Hematopoietic multipotent progenitor cell treated with erythropoietin and hydrocortisone succinate and interleukin-3 and kit ligand, for 15 days (in vitro differentiated cells): Measurements from ENCODE around the gene PAX3.

ENCODE experiments used
- DNase-seq: peaks from one replicate; pipeline ENCODE4 v3.0.0-alpha.2; 2015; ENCODE audit warnings: low spot score

PAX3 gene

DNA sequence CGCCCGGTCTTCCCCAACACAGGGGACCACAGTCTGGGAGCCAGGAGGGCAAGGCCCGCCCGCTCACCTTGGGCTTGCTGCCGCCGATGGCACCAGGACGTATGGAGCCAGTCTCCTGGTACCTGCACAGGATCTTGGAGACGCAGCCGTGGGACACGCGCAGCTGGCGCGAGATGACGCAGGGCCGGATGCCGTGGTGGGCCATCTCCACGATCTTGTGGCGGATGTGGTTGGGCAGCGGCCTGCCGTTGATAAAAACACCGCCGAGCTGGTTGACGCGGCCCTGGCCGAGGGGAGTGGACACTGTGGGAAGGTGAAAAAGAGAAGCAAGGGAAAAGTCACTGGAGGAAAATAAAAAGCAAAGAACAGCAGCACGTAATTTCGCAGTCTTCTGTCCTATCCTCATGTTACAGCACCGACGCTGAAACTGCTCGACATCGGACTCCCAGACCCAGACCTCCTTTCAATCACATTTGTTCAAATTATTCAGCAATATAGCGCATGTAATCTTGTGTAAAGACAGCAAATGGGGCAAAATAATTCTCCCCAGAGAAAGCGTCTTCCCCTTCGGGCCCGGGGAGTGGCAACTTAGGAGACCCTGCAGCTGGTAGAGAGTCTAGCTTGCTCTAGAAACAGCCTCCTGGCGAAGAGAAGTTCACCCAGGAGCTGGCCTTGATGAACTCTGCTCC lies 1.7 kb downstream of the PAX3 start:
- no peak for DNase-seq

GRCh38 chr2:222296311-222296741 lies 2.5 kb downstream of the PAX3 start:
- DNase-seq: no peak

DNA sequence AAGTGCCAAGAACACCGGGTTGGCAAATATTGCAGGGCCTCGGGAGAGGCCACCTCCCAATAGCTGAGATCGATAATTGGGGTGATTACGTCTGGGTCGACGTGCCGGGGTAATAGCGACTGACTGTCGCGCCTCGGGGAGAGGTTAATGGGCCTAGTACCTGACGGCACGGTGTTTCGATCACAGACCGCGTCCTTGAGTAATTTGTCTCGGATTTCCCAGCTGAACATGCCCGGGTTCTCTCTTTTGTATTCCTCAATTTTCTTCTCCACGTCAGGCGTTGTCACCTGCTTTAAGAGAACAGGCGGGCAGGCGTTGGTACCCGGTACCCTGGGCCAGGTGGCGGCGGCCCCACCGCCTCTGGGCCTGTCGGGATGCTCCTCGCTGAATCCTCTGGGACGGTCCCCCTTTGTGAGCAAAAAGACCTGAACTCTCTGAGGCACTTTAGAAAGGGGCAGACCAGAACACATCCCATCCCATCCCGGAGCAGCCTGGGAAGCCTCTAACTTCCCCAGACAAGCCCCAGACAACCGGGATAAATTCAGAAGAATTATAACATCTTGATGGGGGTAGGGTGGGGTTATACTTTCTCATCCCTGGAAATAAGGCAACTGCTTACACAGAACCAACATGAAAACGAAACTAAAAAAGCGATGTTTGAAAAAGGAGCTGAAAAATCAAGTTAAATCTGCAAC lies 3.3 kb downstream of the PAX3 start:
- no peak for DNase-seq

GRCh38 chr2:222294996-222295367 lies 3.8 kb downstream of the PAX3 start:
- DNase-seq: no peak

- DNase-seq: no peak
Observed at GRCh38 chr2:222293660-222294630, 4.9 kb downstream of the PAX3 start.

- no peak for DNase-seq
Observed at GRCh38 chr2:222292149-222293134, 6.4 kb downstream of the PAX3 start.

GRCh38 chr2:222291485-222291841 lies 7.3 kb downstream of the PAX3 start:
- no peak for DNase-seq

DNA sequence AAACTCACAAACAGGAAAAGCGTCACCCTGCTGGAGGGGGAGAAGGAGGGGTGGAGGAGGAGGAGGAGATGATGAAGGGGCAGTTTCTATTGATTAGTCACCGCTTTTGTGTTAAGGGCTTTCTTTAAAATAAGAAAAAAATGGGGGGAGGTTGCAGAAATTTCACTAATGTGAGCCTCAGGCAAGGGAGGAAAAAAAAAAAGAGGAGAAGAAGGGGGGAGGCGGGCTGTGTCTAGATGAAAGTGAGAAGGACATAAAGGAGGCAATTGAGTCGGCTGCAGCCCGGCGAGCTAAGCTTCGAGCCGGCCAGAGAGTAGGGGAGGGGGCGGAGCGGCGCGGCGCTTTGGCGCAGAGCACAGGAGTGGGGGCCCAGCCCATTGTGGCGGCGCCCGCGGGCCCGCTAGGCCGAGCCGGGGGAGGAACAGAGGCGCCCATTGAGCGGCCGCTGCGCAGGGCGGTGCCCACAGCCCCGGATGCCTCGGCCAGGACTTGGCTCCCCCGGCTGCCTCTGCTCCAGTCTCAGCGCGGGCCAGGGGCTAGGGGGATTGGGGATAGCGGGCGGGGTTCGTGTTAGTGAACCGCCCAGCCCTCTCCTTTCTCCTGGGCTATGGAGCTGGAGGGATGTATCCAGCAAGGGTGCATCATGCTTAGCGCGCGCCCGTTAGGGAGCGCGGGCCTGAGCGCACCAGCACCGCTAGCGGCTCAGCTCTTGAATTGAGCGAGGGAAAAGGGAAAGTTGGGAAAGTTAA lies 7.9 kb downstream of the PAX3 start:
- no peak for DNase-seq

- no peak for DNase-seq
Observed at GRCh38 chr2:222290401-222290735, 8.4 kb downstream of the PAX3 start.

- no peak for DNase-seq
Observed at GRCh38 chr2:222289278-222290160, 9.3 kb downstream of the PAX3 start.

GRCh38 chr2:222288590-222289277 lies 10.1 kb downstream of the PAX3 start:
- no peak for DNase-seq

DNA sequence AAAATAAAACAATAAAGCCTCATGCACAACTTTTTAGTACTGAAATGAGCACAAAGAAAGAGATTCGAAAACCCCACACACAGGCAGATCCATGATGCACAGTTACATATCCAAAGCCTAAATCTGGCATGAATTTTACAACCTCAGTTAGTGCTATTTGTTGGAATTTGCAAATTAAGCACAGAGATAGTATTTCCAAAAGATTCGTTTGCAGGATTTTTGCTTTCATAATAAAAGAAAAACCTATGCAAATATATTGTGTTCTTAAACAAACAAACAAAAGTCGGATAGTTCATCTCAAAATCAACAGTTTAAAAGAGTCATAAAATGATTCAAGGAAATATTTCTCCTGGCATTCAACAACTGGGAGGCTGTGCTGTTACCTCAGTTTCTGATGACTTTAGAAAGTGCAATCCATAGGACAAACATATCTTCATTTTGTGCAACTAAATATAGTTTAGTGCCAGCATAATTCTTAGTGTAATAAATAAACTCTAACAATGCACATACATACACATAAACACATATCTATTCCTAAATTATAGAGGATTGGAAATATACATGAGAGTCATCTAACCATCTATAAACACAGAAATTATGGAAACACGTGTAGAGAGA lies 10.8 kb downstream of the PAX3 start:
- no peak for DNase-seq

DNA sequence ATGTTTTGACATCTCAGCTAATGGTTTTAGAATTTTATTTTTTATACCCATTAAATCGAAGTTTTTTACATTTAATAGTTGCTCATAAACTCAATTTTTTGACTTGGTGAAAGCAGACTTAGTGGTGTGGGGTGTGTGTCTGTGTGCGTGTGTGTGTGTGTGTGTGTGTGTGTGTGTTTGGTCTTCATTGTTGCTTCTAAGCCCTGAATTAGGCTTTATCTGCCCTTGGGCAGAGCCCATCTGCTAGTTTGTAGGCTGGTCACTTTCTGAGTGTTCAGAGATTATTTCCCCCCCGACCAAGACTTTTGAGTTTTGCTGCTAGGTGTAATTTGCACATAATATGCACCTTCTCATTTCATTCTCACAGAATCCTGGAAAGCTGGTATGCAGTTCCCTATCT lies 14.3 kb downstream of the PAX3 start:
- no peak for DNase-seq

- no peak for DNase-seq
Observed at GRCh38 chr2:222283634-222284033, 15.2 kb downstream of the PAX3 start.

GRCh38 chr2:222281506-222281905 lies 17.3 kb downstream of the PAX3 start:
- no peak for DNase-seq

DNA sequence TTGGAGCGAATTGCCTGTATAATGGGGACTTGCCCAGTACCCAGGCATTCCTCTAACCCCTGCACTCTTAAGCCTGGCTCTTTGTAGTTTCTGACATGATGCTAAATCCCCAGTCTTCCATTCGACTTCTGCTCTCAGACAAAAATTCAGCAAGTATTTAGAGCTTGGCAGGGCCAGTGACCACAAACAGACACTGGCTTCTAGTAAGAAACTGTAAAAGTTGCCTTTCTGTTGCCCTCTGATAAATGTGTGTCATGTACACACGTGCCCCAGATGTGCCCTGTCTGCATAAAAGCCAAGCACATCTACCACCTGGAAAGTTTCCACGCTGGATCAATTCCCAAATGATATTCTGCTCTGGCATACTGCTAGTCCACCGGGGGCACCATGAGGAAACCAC lies 18.0 kb downstream of the PAX3 start:
- DNase-seq: no peak

DNA sequence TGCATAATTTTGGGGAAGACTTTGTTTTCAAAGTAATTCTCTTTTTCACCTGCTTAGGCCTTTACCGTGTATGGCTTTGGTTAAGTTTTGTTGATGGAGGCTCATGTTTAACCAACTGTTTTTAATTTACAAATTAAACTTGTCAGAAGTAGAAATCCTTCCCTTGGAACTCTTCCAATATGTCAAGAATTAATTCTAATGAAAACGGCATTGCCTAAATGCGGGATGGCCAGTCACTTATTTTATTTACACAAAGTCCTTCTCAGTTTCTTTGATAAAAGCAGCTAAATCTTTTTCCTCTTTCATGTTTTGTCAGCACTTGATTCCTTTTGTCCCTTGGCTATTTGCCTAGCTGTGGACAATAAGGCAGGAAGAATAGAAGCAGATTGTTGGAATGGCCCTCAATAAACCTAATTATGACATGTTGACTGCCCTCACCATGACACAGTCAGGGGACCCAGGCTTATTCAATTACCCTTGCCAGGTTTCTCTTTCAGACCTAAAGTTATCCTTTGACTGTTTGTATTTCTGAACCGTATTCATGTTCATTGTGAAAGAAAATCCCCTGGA lies 26.3 kb downstream of the PAX3 start:
- DNase-seq: no peak

- no peak for DNase-seq
Observed at GRCh38 chr2:222271854-222272253, 26.9 kb downstream of the PAX3 start.

DNA sequence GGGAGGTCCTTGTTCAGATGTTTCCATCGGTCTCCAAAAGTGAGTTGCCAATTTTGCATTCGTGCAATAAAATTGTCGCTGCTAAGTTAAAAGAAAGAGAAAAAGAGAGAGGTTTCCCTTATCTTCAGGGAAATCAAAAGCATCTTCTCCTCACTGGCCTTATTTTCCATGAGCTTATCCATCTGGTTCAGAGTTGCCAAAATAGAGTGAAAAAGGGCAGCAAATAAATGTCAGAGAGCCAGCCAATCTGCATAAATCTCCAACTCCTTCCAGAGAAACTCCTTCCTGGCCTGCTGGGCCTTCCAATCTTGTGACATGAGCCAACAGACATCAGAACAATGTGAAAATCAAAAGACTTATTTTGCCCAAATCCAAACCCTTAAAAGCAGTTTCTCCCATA lies 28.4 kb downstream of the PAX3 start:
- DNase-seq: no peak
